Activated T-helper 1 cell treated with anti-CD3 and anti-CD28 coated beads, Interleukin-2, amount 50 U/mL, for 16 hours (primary cell): Measurements from ENCODE around the gene SUPT5H.
"Not testable (repeated sequence)": the region's sequence is repeated elsewhere in the genome, so short reads cannot be mapped to it uniquely, and the experiment has no call there.

ENCODE experiments used
- DNase-seq, 2 donors: peaks; one replicate each; pipeline ENCODE4 v3.0.0-alpha.2; 2020; ENCODE audit warnings: low read depth in 1 of 2, low spot score in 1 of 2

The SUPT5H gene

GRCh38 chr19:39425744-39426143 lies 19.6 kb upstream of the SUPT5H start:
- DNase-seq = no peak

- no peak for DNase-seq
Measured at GRCh38 chr19:39426170-39426569, 19.2 kb upstream of the SUPT5H start.

- DNase-seq = no peak
Measured at GRCh38 chr19:39427707-39428106, 17.7 kb upstream of the SUPT5H start.

GRCh38 chr19:39428283-39429112 lies 16.9 kb upstream of the SUPT5H start:
- DNase-seq = no peak

GRCh38 chr19:39430675-39431593 lies 14.4 kb upstream of the SUPT5H start:
- peak in 1 of 2 donors; percentile 66 for DNase-seq

- no peak for DNase-seq
Measured at GRCh38 chr19:39432677-39433025, 12.7 kb upstream of the SUPT5H start.

GRCh38 chr19:39433480-39434079 lies 11.8 kb upstream of the SUPT5H start:
- no peak for DNase-seq

GRCh38 chr19:39434123-39435076 lies 11.0 kb upstream of the SUPT5H start:
- no peak for DNase-seq

- peak; percentile 98 to 99 for DNase-seq
Measured at GRCh38 chr19:39435499-39436349, 9.7 kb upstream of the SUPT5H start, which contains the start of gene RPS16. TSS of gene RPS16 (minus strand) at chr19:39435949. CDS start at chr19:39435895, 54 bp downstream.

- DNase-seq = no peak
Measured at GRCh38 chr19:39436350-39436716, 9.0 kb upstream of the SUPT5H start.

GRCh38 chr19:39438270-39438934 lies 7.0 kb upstream of the SUPT5H start:
- no peak for DNase-seq

- DNase-seq = no peak
Measured at GRCh38 chr19:39444598-39445195, 685 bp upstream of the SUPT5H start.

GRCh38 chr19:39446365-39447084 lies 1.1 kb downstream of the SUPT5H start:
- no peak for DNase-seq

- no peak for DNase-seq
Measured at GRCh38 chr19:39448271-39448670, 2.9 kb downstream of the SUPT5H start.

- DNase-seq = no peak
Measured at GRCh38 chr19:39449116-39449797, 3.9 kb downstream of the SUPT5H start.

GRCh38 chr19:39451257-39451656 lies 5.9 kb downstream of the SUPT5H start:
- not testable (repeated sequence) for DNase-seq

GRCh38 chr19:39463403-39463802 lies 18.0 kb downstream of the SUPT5H start:
- no peak for DNase-seq
